GM18502 (cell line): ENCODE results near the gene KCNC3.

Experiments used
- ATAC-seq: cut with Tn5 transposase; IDR thresholded peaks from one replicate; pipeline ENCODE4 v1.9.1; 2021; ENCODE audit warnings: mild to moderate bottlenecking; ENCODE audit not compliant: unreplicated experiment, poor library complexity

KCNC3 gene

GRCh38 chr19:50312967-50313811, 16.0 kb downstream of the KCNC3 start:
- no peak for ATAC-seq

GRCh38 chr19:50311723-50312635, 17.2 kb downstream of the KCNC3 start:
- no peak for ATAC-seq

- no peak for ATAC-seq
Measured at GRCh38 chr19:50310759-50311465, 18.3 kb downstream of the KCNC3 start.

GRCh38 chr19:50309396-50310125, 19.6 kb downstream of the KCNC3 start:
- no peak for ATAC-seq

GRCh38 chr19:50308991-50309390, 20.2 kb downstream of the KCNC3 start:
- no peak for ATAC-seq

- no peak for ATAC-seq
Measured at GRCh38 chr19:50303558-50303957, 25.6 kb downstream of the KCNC3 start.

GRCh38 chr19:50301607-50301971, 27.6 kb downstream of the KCNC3 start:
- ATAC-seq: no peak

- ATAC-seq: no peak
Measured at GRCh38 chr19:50300814-50301606, 28.2 kb downstream of the KCNC3 start.

- ATAC-seq: no peak
Measured at GRCh38 chr19:50300051-50300450, 29.1 kb downstream of the KCNC3 start.

- no peak for ATAC-seq
Measured at GRCh38 chr19:50293263-50294004, 35.7 kb downstream of the KCNC3 start.

- no peak for ATAC-seq
Measured at GRCh38 chr19:50292216-50292827, 36.9 kb downstream of the KCNC3 start.

- no peak for ATAC-seq
Measured at GRCh38 chr19:50290775-50291174, 38.4 kb downstream of the KCNC3 start.

- no peak for ATAC-seq
Measured at GRCh38 chr19:50290011-50290410, 39.2 kb downstream of the KCNC3 start.

GRCh38 chr19:50288954-50289353, 40.2 kb downstream of the KCNC3 start:
- ATAC-seq: no peak

GRCh38 chr19:50287331-50287730, 41.8 kb downstream of the KCNC3 start:
- ATAC-seq: no peak

- no peak for ATAC-seq
Measured at GRCh38 chr19:50286443-50286842, 42.7 kb downstream of the KCNC3 start.

GRCh38 chr19:50285833-50286232, 43.3 kb downstream of the KCNC3 start:
- ATAC-seq: no peak

- no peak for ATAC-seq
Measured at GRCh38 chr19:50281491-50281890, 47.7 kb downstream of the KCNC3 start.
